CD14-positive monocyte (primary cell): ENCODE measurements around the gene TNNI3. TPM values are rescaled to one million over a fixed set of nuclear protein-coding genes. Genes with fewer than 3 reads are reported as not detected.

ENCODE experiments used
- DNase-seq, 3 donors: peaks; one replicate each; pipeline ENCODE4 v3.0.0-alpha.2; 2011 to 2022
- H2AFZ ChIP-seq: 2 replicates; pipeline ENCODE4 v1.6.0; 2012; ENCODE audit warnings: mild to moderate bottlenecking, low read depth, low read length, inconsistent platforms; ENCODE audit not compliant: insufficient read depth, poor library complexity, severe bottlenecking
- H3K27ac ChIP-seq, 2 donors: 1 replicate in 1 of 2; 2 replicates in 1 of 2; pipeline ENCODE4 v1.5.1; 2012 to 2013; ENCODE audit warnings: low read length in 2 of 2, control low read depth in 1 of 2, inconsistent platforms in 1 of 2, low read depth in 1 of 2, mild to moderate bottlenecking in 1 of 2
- H3K27me3 ChIP-seq, 2 donors: one replicate each; pipeline versions ENCODE4 v1.6.0 to v1.6.1; 2011 to 2013; ENCODE audit warnings: low read length in 2 of 2; ENCODE audit not compliant: control insufficient read depth in 2 of 2, insufficient read depth in 2 of 2
- H3K36me3 ChIP-seq, 2 donors: replicated peaks in 1 of 2; 1 replicate in 1 of 2; 2 replicates in 1 of 2; pipeline versions ENCODE4 v1.5.1 to v1.6.1; 2012 to 2013; ENCODE audit warnings: low read length in 2 of 2, control low read depth in 1 of 2, inconsistent platforms in 1 of 2, mild to moderate bottlenecking in 1 of 2; ENCODE audit not compliant: insufficient read depth in 2 of 2, control insufficient read depth in 1 of 2
- H3K4me1 ChIP-seq, 2 donors: 1 replicate in 1 of 2; 2 replicates in 1 of 2; pipeline versions ENCODE4 v1.5.1 to v1.6.1; 2012 to 2013; ENCODE audit warnings: low read length in 2 of 2, control low read depth in 1 of 2, inconsistent platforms in 1 of 2, mild to moderate bottlenecking in 1 of 2, moderate library complexity in 1 of 2; ENCODE audit not compliant: insufficient read depth in 2 of 2, control insufficient read depth in 1 of 2
- H3K4me2 ChIP-seq: replicated peaks from 2 replicates; pipeline ENCODE3; 2012; ENCODE audit warnings: low read length, moderate library complexity, mild to moderate bottlenecking; ENCODE audit not compliant: poor library complexity, severe bottlenecking; ENCODE audit errors: extremely low read depth
- H3K4me3 ChIP-seq, 3 experiments: fragments of 200-600 bp in 1 of 3; sonication (generic) in 1 of 3; replicated peaks in 1 of 3; 1 replicate in 2 of 3; 2 replicates in 1 of 3; pipeline ENCODE4 v1.5.1; 2011 to 2013; ENCODE audit warnings: low read length in 3 of 3, mild to moderate bottlenecking in 3 of 3, control low read depth in 2 of 3, low read depth in 2 of 3, inconsistent platforms in 1 of 3, moderate library complexity in 1 of 3
- H3K79me2 ChIP-seq: 2 replicates; pipeline ENCODE4 v1.6.0; 2012; ENCODE audit warnings: mild to moderate bottlenecking, control low read depth, inconsistent platforms, low read length, moderate library complexity; ENCODE audit not compliant: insufficient read depth
- H3K9ac ChIP-seq: 2 replicates; pipeline ENCODE4 v1.6.0; 2017; ENCODE audit warnings: low read length, mild to moderate bottlenecking; ENCODE audit not compliant: insufficient read depth, poor library complexity, severe bottlenecking
- H3K9me3 ChIP-seq, 2 donors: replicated peaks in 1 of 2; 1 replicate in 1 of 2; 2 replicates in 1 of 2; pipeline versions ENCODE4 v1.5.1 to v1.6.1; 2012 to 2013; ENCODE audit warnings: low read length in 2 of 2, control low read depth in 1 of 2; ENCODE audit not compliant: control insufficient read depth in 1 of 2, insufficient read depth in 1 of 2
- H4K20me1 ChIP-seq: 2 replicates; pipeline ENCODE4 v1.6.0; 2012; ENCODE audit warnings: mild to moderate bottlenecking, low read length, control low read depth, moderate library complexity; ENCODE audit not compliant: insufficient read depth
- H3K27ac Mint-ChIP-seq, 7 donors: one replicate each; pipeline ENCODE4 v1.8.0; 2020; ENCODE audit warnings: mild to moderate bottlenecking in 7 of 7, mixed read lengths in 7 of 7, moderate library complexity in 6 of 7, inconsistent platforms in 2 of 7
- H3K27me3 Mint-ChIP-seq, 3 donors: one replicate each; pipeline ENCODE4 v1.8.0; 2021 to 2022; ENCODE audit warnings: low read depth in 3 of 3, mild to moderate bottlenecking in 3 of 3, mixed read lengths in 3 of 3, moderate library complexity in 3 of 3, inconsistent platforms in 1 of 3
- H3K36me3 Mint-ChIP-seq, 2 donors: one replicate each; pipeline ENCODE4 v1.8.0; 2020; ENCODE audit warnings: mixed read lengths in 2 of 2, inconsistent platforms in 1 of 2, mild to moderate bottlenecking in 1 of 2
- H3K4me1 Mint-ChIP-seq: one replicate; pipeline ENCODE4 v1.8.0; 2020; ENCODE audit warnings: mild to moderate bottlenecking, mixed read lengths
- H3K4me3 Mint-ChIP-seq, 2 donors: one replicate each; pipeline ENCODE4 v1.8.0; 2020; ENCODE audit warnings: mild to moderate bottlenecking in 2 of 2, mixed read lengths in 2 of 2, moderate library complexity in 1 of 2
- H3K9me3 Mint-ChIP-seq, 7 donors: one replicate each; pipeline ENCODE4 v1.8.0; 2020 to 2022; ENCODE audit warnings: mixed read lengths in 7 of 7, mild to moderate bottlenecking in 6 of 7, moderate library complexity in 6 of 7, inconsistent platforms in 2 of 7
- CTCF ChIP-seq: fragments of 200-600 bp; IDR thresholded peaks from one replicate; pipeline ENCODE4 v1.8.0; 2022; ENCODE audit warnings: antibody characterized with exemption, mild to moderate bottlenecking
- WGBS: methylation state at CpG from one replicate; pipeline ENCODE4 v1.1.5; 2013; ENCODE audit warnings: missing lambda C conversion rate; ENCODE audit not compliant: insufficient coverage; 5-methylcytosine and 5-hydroxymethylcytosine counted together
- intact Hi-C, 2 donors: fragments of 100-400 bp; cut with micrococcal nuclease; formaldehyde crosslinking; loops; one replicate each; pipeline versions ENCODE4 v1.15.0 to v1.15.1; 2023
- polyA minus RNA-seq: library from RNA; depleted of rRNA, polyadenylated mRNA; stranded (reverse); fragments of >200 nt; gene quantifications from 2 replicates; pipeline ENCODE4 v1.2.3, GENCODE V29; 2012
- polyA plus RNA-seq, 3 donors: library from polyadenylated mRNA; depleted of rRNA in 1 of 3; unstranded in 2 of 3; stranded (reverse) in 1 of 3; fragments of 300-500 nt in 2 of 3; fragments of >200 nt in 1 of 3; fragmentation: Illumina TruSeq in 2 of 3; gene quantifications; 1 replicate in 2 of 3; 2 replicates in 1 of 3; pipeline ENCODE4 v1.2.3, GENCODE V29; 2012 to 2021
- total RNA-seq, 12 experiments: library from RNA in 1 of 12; stranded (reverse) in 1 of 12; fragments of 120-200 nt in 1 of 12; gene quantifications; one replicate each; pipeline ENCODE4 v1.2.4 and lab custom pipeline; 2013 to 2026; ENCODE audit warnings: mixed read lengths in 6 of 12, inconsistent platforms in 1 of 12

TNNI3 gene
- 2.1 TPM for total RNA-seq (2013)
- polyA plus RNA-seq: 1 to 10 TPM in 1 of 3 donors, not detected in 2; 1.2 TPM
- polyA minus RNA-seq: 3.0 TPM in 1 of 2 replicates, not detected in the other
- total RNA-seq (lab: John Stamatoyannopoulos, UW): 0 to 0.58 (median 0) reads per million in 11 experiments

- H3K27ac Mint-ChIP-seq: no peak within 1 kb of the TSS
- peaks cover 58 to 76% (median 75%) of the 10 kb centered on the region in 3 donors for H3K27me3 Mint-ChIP-seq
- DNase-seq: no peak
- Histone ChIP-seq H3K27me3 (peaks cover 14 to 66% of the 10 kb centered on the region in 2 donors), H3K4me1 (peaks cover 5 to 17% of the 10 kb centered on the region in 2 donors), H3K27ac (no peak within 1 kb of the TSS), H3K9ac (no peak within 1 kb of the TSS), H3K79me2 (no peaks in the 10 kb centered on the region), H3K36me3 (no peaks in the 10 kb centered on the region), H4K20me1 (no peaks in the 10 kb centered on the region), H3K4me3 (peak within 1 kb of the TSS in 1 of 3 experiments; percentile 20), H2AFZ (no peak within 1 kb of the TSS), H3K9me3 (peaks cover 4 to 8% of the 10 kb centered on the region in 2 donors), H3K4me2 (peak within 1 kb of the TSS; percentile 22)
- peaks cover 7% of the 10 kb centered on the region for H3K4me1 Mint-ChIP-seq
- 55% methylated on average over 25 of the region's 39 CpGs for WGBS
- peak within 1 kb of the TSS; percentile 37 to 84 for H3K4me3 Mint-ChIP-seq
- intact Hi-C loops: no loop called here
- no peak for TF ChIP-seq CTCF
- H3K36me3 Mint-ChIP-seq: peaks cover 2 to 6% of the 10 kb centered on the region in 2 donors
- H3K9me3 Mint-ChIP-seq: peaks cover 3 to 23% (median 15%) of the 10 kb centered on the region in 7 donors
Observed at GRCh38 chr19:55157064-55157908, at the start of gene TNNI3. TSS of gene TNNI3 (minus strand) at chr19:55157732. CDS start at chr19:55157589, 143 bp downstream.

DNA sequence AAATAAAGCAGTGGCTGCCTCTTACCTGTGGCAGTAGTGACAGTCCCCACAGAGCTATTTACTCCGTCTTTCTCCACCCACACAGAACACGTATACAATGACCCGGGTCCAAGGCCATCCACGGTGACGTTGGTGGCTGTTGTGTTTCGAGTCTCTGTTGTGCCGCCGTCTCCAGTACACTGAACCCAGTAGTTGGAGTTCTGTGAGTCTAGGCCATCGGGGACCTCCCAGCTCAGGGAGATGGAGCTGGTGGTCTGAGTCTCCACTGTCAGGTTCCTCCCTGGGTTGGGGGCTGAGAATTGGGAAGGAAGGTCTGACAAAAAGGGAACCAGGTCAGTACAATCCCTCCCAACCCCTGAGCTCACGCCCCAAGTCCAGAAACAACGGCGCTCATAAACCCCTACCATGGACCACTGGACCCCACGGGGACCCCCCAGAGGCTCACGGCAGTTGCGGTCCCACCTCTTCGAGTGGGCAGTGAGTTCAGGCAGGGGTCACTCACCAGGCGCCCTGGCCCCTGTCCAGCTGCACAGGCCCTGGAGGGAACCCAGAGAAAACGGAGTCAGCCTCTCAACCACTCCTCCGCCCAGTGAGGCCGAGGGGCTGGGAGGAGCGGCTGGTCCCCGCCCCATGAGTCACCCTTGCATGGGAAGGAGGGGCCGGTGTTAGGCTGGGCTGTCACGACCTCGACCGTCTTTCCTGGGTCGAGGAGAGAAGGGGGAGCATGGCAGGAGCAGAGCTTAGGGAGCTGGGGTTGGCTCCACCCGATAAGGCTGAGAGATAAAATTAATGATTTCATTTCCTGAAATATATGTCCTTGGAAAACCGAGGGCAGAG, 49.4 kb upstream of the TNNI3 start:
- H3K27me3 Mint-ChIP-seq: peaks cover 6 to 33% (median 32%) of the 10 kb centered on the region in 3 donors
- peaks cover 0 to 3% (median 1%) of the 10 kb centered on the region in 7 donors for H3K9me3 Mint-ChIP-seq
- H3K4me3 Mint-ChIP-seq: peak overlapping the region; percentile 54 to 83
- no peaks in the 10 kb centered on the region for H3K36me3 Mint-ChIP-seq
- peaks cover 18% of the 10 kb centered on the region for H3K4me1 Mint-ChIP-seq
- intact Hi-C loops: loop anchor here in 1 of 2 donors (1.0 kb wide), 1 partner anchor 8 kb away; no protein-coding TSS in a partner anchor
- 50% methylated on average over 27 of the region's 29 CpGs for WGBS
- peak overlapping the region; percentile 48 for H3K4me2 ChIP-seq
- H2AFZ ChIP-seq: peak overlapping the region; percentile 51
- H3K9me3 ChIP-seq: no peaks in the 10 kb centered on the region
- H3K4me3 ChIP-seq: peak overlapping the region in 1 of 3 experiments; percentile 16
- H3K4me1 ChIP-seq: peaks cover 12 to 22% of the 10 kb centered on the region in 2 donors
- TF ChIP-seq CTCF: no peak
- no peaks in the 10 kb centered on the region for H3K79me2 ChIP-seq
- H4K20me1 ChIP-seq: no peaks in the 10 kb centered on the region
- no peak overlapping the region for H3K9ac ChIP-seq
- peak; percentile 62 to 79 (median 66) for DNase-seq
- H3K27ac Mint-ChIP-seq: peak overlapping the region; percentile 25 to 88 (median 61)
- no peaks in the 10 kb centered on the region for H3K36me3 ChIP-seq
- H3K27me3 ChIP-seq: no peaks in the 10 kb centered on the region
- H3K27ac ChIP-seq: no peak overlapping the region
